H1 (cell line): Measurements from ENCODE around the gene FRMPD2. TPM values are rescaled to one million over a fixed set of nuclear protein-coding genes. Genes with fewer than 3 reads are reported as not detected.

ENCODE experiments used
- CTCF ChIA-PET: fragments of 300-600 bp; sonication (Branson Sonifier 250); formaldehyde crosslinking; loops from one replicate; lab custom pipeline; 2021; ENCODE audit not compliant: partially characterized antibody; lab: Charles Lee
- POLR2A ChIA-PET: fragments of 300-600 bp; sonication (Branson Sonifier 250); formaldehyde crosslinking; loops from one replicate; lab custom pipeline; 2021; ENCODE audit warnings: inconsistent platforms; ENCODE audit not compliant: partially characterized antibody; lab: Charles Lee
- DNase-seq, 2 experiments: peaks; one replicate each; pipeline versions ENCODE4 v3.0.0 to v3.0.0-alpha.2; 2010 to 2022; ENCODE audit warnings: low spot score in 2 of 2, low read depth in 1 of 2, mixed read lengths in 1 of 2
- FAIRE-seq: peaks from 2 replicates; lab custom pipeline; 2011; peaks lifted over from hg19 to GRCh38; lab: Jason Lieb, UNC
- H2AFZ ChIP-seq: 2 replicates; pipeline ENCODE4 v1.8.1; 2012; ENCODE audit warnings: low read length, inconsistent platforms
- H2AK5ac ChIP-seq: 2 replicates; pipeline ENCODE4 v1.6.1; 2013; ENCODE audit warnings: low read depth, low read length
- H2BK120ac ChIP-seq: replicated peaks from 2 replicates; pipeline ENCODE3; 2013; ENCODE audit warnings: low read depth, low read length, inconsistent platforms
- H2BK12ac ChIP-seq: 2 replicates; pipeline ENCODE4 v1.6.1; 2013; ENCODE audit warnings: low read depth, low read length
- H2BK15ac ChIP-seq: 2 replicates; pipeline ENCODE4 v1.6.1; 2013; ENCODE audit warnings: low read length
- H2BK20ac ChIP-seq: 2 replicates; pipeline ENCODE4 v1.6.1; 2013; ENCODE audit warnings: low read length
- H2BK5ac ChIP-seq: 2 replicates; pipeline ENCODE4 v1.6.1; 2013; ENCODE audit warnings: low read depth, low read length
- H3K14ac ChIP-seq: 2 replicates; pipeline ENCODE4 v1.6.1; 2013; ENCODE audit warnings: inconsistent platforms; ENCODE audit not compliant: insufficient read length
- H3K18ac ChIP-seq: 2 replicates; pipeline ENCODE4 v1.6.1; 2013; ENCODE audit warnings: low read length; ENCODE audit errors: extremely low read depth
- H3K23ac ChIP-seq: 2 replicates; pipeline ENCODE4 v1.6.1; 2013; ENCODE audit warnings: inconsistent platforms; ENCODE audit not compliant: insufficient read length
- H3K23me2 ChIP-seq: 2 replicates; pipeline ENCODE4 v1.6.1; 2013; ENCODE audit warnings: low read depth, low read length
- H3K27ac ChIP-seq: 2 replicates; pipeline ENCODE4 v1.6.1; 2011; ENCODE audit warnings: low read depth, low read length, inconsistent platforms
- H3K27me3 ChIP-seq, 4 experiments: replicated peaks in 1 of 4; 1 replicate in 1 of 4; 2 replicates in 3 of 4; pipeline versions ENCODE4 v1.6.1 to v1.8.1; 2011 to 2013; ENCODE audit warnings: low read length in 3 of 4, mild to moderate bottlenecking in 3 of 4, inconsistent platforms in 2 of 4, mixed read lengths in 2 of 4, moderate library complexity in 1 of 4; ENCODE audit not compliant: control insufficient read depth in 3 of 4, insufficient read depth in 3 of 4; ENCODE audit errors: extremely low read depth in 1 of 4
- H3K36me3 ChIP-seq, 4 experiments: 2 replicates each; pipeline versions ENCODE4 v1.6.1 to v1.8.1; 2011 to 2013; ENCODE audit warnings: mild to moderate bottlenecking in 4 of 4, low read length in 3 of 4, moderate library complexity in 2 of 4, control low read depth in 1 of 4, inconsistent platforms in 1 of 4; ENCODE audit not compliant: insufficient read depth in 4 of 4, control insufficient read depth in 2 of 4
- H3K4ac ChIP-seq: replicated peaks from 2 replicates; pipeline ENCODE3; 2013; ENCODE audit warnings: low read length, low read depth, mixed read lengths, inconsistent platforms; ENCODE audit not compliant: insufficient read length
- H3K4me1 ChIP-seq, 4 experiments: replicated peaks in 1 of 4; 1 replicate in 1 of 4; 2 replicates in 3 of 4; pipeline versions ENCODE4 v1.6.1 to v1.8.1; 2011 to 2013; ENCODE audit warnings: low read length in 3 of 4, inconsistent platforms in 2 of 4, mixed read lengths in 1 of 4; ENCODE audit not compliant: insufficient read depth in 4 of 4, control insufficient read depth in 3 of 4
- H3K4me2 ChIP-seq, 2 experiments: 2 replicates each; pipeline versions ENCODE4 v1.6.1 to v1.8.1; 2011 to 2013; ENCODE audit warnings: low read depth in 2 of 2, low read length in 2 of 2, control low read depth in 1 of 2, inconsistent platforms in 1 of 2, mild to moderate bottlenecking in 1 of 2; ENCODE audit not compliant: insufficient read depth in 1 of 2
- H3K4me3 ChIP-seq, 4 experiments: fragments of 200-600, 300-600 bp in 1 of 4; sonication (generic), shearing (Covaris generic), sonication (Bioruptor Twin) in 1 of 4; 2 replicates each; pipeline versions ENCODE4 v1.5.1 to v1.8.1; 2011 to 2016; ENCODE audit warnings: low read length in 4 of 4, low read depth in 3 of 4, control low read depth in 2 of 4, inconsistent platforms in 2 of 4, mild to moderate bottlenecking in 2 of 4, mixed read lengths in 1 of 4, moderate library complexity in 1 of 4; ENCODE audit not compliant: insufficient read depth in 2 of 4; ENCODE audit errors: extremely low read depth in 1 of 4
- H3K56ac ChIP-seq: replicated peaks from 2 replicates; pipeline ENCODE3; 2013; ENCODE audit warnings: low read depth, mild to moderate bottlenecking, mixed read lengths, low read length, inconsistent platforms; ENCODE audit not compliant: insufficient read length
- H3K79me1 ChIP-seq: 2 replicates; pipeline ENCODE4 v1.6.1; 2013; ENCODE audit warnings: low read depth, low read length, control low read depth
- H3K79me2 ChIP-seq, 2 experiments: 2 replicates each; pipeline versions ENCODE4 v1.6.1 to v1.8.1; 2012 to 2013; ENCODE audit warnings: low read length in 2 of 2, mild to moderate bottlenecking in 2 of 2, inconsistent platforms in 1 of 2; ENCODE audit not compliant: insufficient read depth in 2 of 2, control insufficient read depth in 1 of 2
- H3K9ac ChIP-seq, 4 experiments: replicated peaks in 1 of 4; 1 replicate in 1 of 4; 2 replicates in 3 of 4; pipeline versions ENCODE4 v1.6.1 to v1.8.1; 2011 to 2013; ENCODE audit warnings: low read depth in 3 of 4, low read length in 3 of 4, control low read depth in 2 of 4, mild to moderate bottlenecking in 2 of 4, moderate library complexity in 2 of 4, inconsistent platforms in 1 of 4; ENCODE audit errors: extremely low read depth in 1 of 4
- H3K9me3 ChIP-seq, 2 experiments: 2 replicates each; pipeline versions ENCODE4 v1.6.1 to v1.8.1; 2012 to 2013; ENCODE audit warnings: mild to moderate bottlenecking in 2 of 2, moderate library complexity in 2 of 2, control low read depth in 1 of 2, inconsistent platforms in 1 of 2, low read depth in 1 of 2, low read length in 1 of 2, mixed read lengths in 1 of 2; ENCODE audit not compliant: insufficient read depth in 2 of 2
- H4K20me1 ChIP-seq, 2 experiments: replicated peaks in 1 of 2; 2 replicates each; pipeline versions ENCODE3 to v1.8.1; 2011 to 2013; ENCODE audit warnings: inconsistent platforms in 2 of 2, low read length in 2 of 2, mild to moderate bottlenecking in 1 of 2; ENCODE audit not compliant: insufficient read depth in 2 of 2, control insufficient read depth in 1 of 2
- H4K5ac ChIP-seq: 2 replicates; pipeline ENCODE4 v1.6.1; 2013; ENCODE audit warnings: low read length, low read depth, mixed read lengths, inconsistent platforms; ENCODE audit not compliant: insufficient read length
- H4K8ac ChIP-seq: 2 replicates; pipeline ENCODE4 v1.8.0; 2013; ENCODE audit warnings: mild to moderate bottlenecking, moderate library complexity, low read length, inconsistent platforms; ENCODE audit not compliant: insufficient read depth; ENCODE audit errors: extremely low read depth
- H4K91ac ChIP-seq: replicated peaks from 2 replicates; pipeline ENCODE3; 2013; ENCODE audit warnings: low read length, mixed read lengths, inconsistent platforms; ENCODE audit not compliant: insufficient read length
- CBX5 ChIP-seq: fragments of 300-800, 300-1000 bp; sonication (generic); IDR thresholded peaks from 2 replicates; pipeline ENCODE4 v1.7.1; 2016; ENCODE audit warnings: antibody characterized with exemption, low read length, low read depth
- CBX8 ChIP-seq: fragments of 300-800, 300-1000 bp; sonication (generic); IDR thresholded peaks from 2 replicates; pipeline ENCODE4 v1.7.1; 2016; ENCODE audit warnings: low read depth, low read length, borderline replicate concordance
- CHD2 ChIP-seq: IDR thresholded peaks from 2 replicates; pipeline ENCODE4 v1.6.1; 2012; ENCODE audit warnings: low read length, improper control_type of control experiment
- GABPA ChIP-seq: IDR thresholded peaks from 2 replicates; pipeline ENCODE4 v1.6.1; 2011; ENCODE audit warnings: mild to moderate bottlenecking, low read length, moderate library complexity, borderline replicate concordance; ENCODE audit not compliant: insufficient read depth
- KDM1A ChIP-seq: fragments of 200-600, 300-600 bp; sonication (generic); IDR thresholded peaks from 2 replicates; pipeline ENCODE4 v1.7.1; 2016; ENCODE audit warnings: mild to moderate bottlenecking, low read length, borderline replicate concordance
- NANOG ChIP-seq: IDR thresholded peaks from 2 replicates; pipeline ENCODE4 v1.6.1; 2011; ENCODE audit warnings: low read length, low read depth, mild to moderate bottlenecking, inconsistent platforms; ENCODE audit not compliant: insufficient read depth, poor library complexity, severe bottlenecking
- POLR2AphosphoS5 ChIP-seq: IDR thresholded peaks from 2 replicates; pipeline ENCODE4 v1.6.1; 2011; ENCODE audit warnings: low read depth, low read length
- TAF7 ChIP-seq: optimal IDR thresholded peaks from 2 replicates; pipeline ENCODE3; 2011; ENCODE audit warnings: low read depth, mild to moderate bottlenecking, inconsistent platforms, low read length, moderate library complexity, borderline replicate concordance
- WGBS, 2 experiments: shearing (Covaris generic) in 1 of 2; methylation state at CpG; one replicate each; pipeline versions ENCODE4 v1.1.6 to v1.1.7; 2013 to 2015; ENCODE audit warnings: low lambda C conversion rate in 2 of 2, mixed read lengths in 2 of 2, inconsistent platforms in 1 of 2, low coverage in 1 of 2, missing lambda C conversion rate in 1 of 2; ENCODE audit not compliant: insufficient replicate concordance in 2 of 2, insufficient coverage in 1 of 2, insufficient read length in 1 of 2; ENCODE audit errors: extremely low coverage in 1 of 2, missing lambda C conversion rate in 1 of 2; 5-methylcytosine and 5-hydroxymethylcytosine counted together
- long read RNA-seq, 2 experiments: library from RNA in 1 of 2; library from capped mRNA in 1 of 2; stranded (forward); transcript quantifications; one replicate each; pipeline ENCODE4 v2.0.0, GENCODE V29; 2021; ENCODE audit warnings: inconsistent platforms in 1 of 2
- polyA minus RNA-seq, 3 experiments: library from RNA; depleted of rRNA, polyadenylated mRNA; stranded (reverse); fragments of >200 nt; gene quantifications; 1 replicate in 2 of 3; 2 replicates in 1 of 3; pipeline ENCODE4 v1.2.3, GENCODE V29; 2011
- polyA plus RNA-seq, 7 experiments: library from polyadenylated mRNA; depleted of rRNA in 3 of 7; stranded (reverse) in 5 of 7; unstranded in 2 of 7; fragments of >200 nt in 5 of 7; fragments of 200-250 nt in 2 of 7; gene quantifications; 1 replicate in 5 of 7; 2 replicates in 1 of 7; 4 replicates in 1 of 7; pipeline versions ENCODE4 v1.2.1 to v1.2.3, GENCODE V29; 2011 to 2013; ENCODE audit warnings: missing spikeins in 2 of 7, mixed read lengths in 2 of 7
- total RNA-seq: library from RNA; stranded (reverse); fragmentation: NEBNext Ultra II Directional; extraction: Animal tissue kit (Norgen Biotek cat#: 25700); gene quantifications from 2 replicates; pipeline ENCODE4 v1.2.1, GENCODE V29; 2021
- TF ChIP-seq, protein P1 (sequence below): IDR thresholded peaks from 2 replicates; pipeline ENCODE4 v1.6.1; 2012; ENCODE audit warnings: low read length, inconsistent platforms

The FRMPD2 gene
- total RNA-seq (0.07 and 0.10 TPM in 2 replicates), polyA plus RNA-seq (2011; rRNA removed) (0.20 and 0.47 TPM in 2 replicates), polyA minus RNA-seq (2011; rRNA and poly(A)+ RNA removed) (2.2 and 2.8 TPM in 2 replicates)
- 0.26 TPM for polyA plus RNA-seq (2011; cell fraction: cytosol; rRNA removed)
- 1.1 TPM for polyA plus RNA-seq (2011; cell fraction: nucleus; rRNA removed)
- 0.13 to 0.32 TPM (median 0.25 TPM) in 4 replicates for polyA plus RNA-seq (2012, experiment 1 of 2)
- not detected for polyA plus RNA-seq (2012, experiment 2 of 2)
- polyA plus RNA-seq (2013, experiment 1 of 2): 0.06 TPM
- 0.06 TPM for polyA plus RNA-seq (2013, experiment 2 of 2)
- 0.81 TPM for polyA minus RNA-seq (2011; cell fraction: cytosol; rRNA and poly(A)+ RNA removed)
- polyA minus RNA-seq (2011; cell fraction: nucleus; rRNA and poly(A)+ RNA removed): 6.4 TPM
- long read RNA-seq, experiment 1, partial matches to known transcripts: 0 of 1 reads
- long read RNA-seq, experiment 1, other reads (novel, unspliced or antisense): 1 of 1 reads
- long read RNA-seq, experiment 2, partial matches to known transcripts: 2 of 2 reads
- long read RNA-seq, experiment 2, other reads (novel, unspliced or antisense): 0 of 2 reads

GRCh38 chr10:48274636-48275035, at the start of gene FRMPD2:
Gene FRMPD2 (minus strand): TSS chr10:48274696. CDS start chr10:48274567, 129 bp downstream.
- Histone ChIP-seq H4K8ac (no peak within 1 kb of the TSS), H3K79me2 (no peaks in the 10 kb centered on the region), H4K5ac (no peak within 1 kb of the TSS), H2AK5ac (no peak within 1 kb of the TSS), H4K91ac (no peak within 1 kb of the TSS), H3K4me2 (no peak within 1 kb of the TSS), H2BK12ac (no peak within 1 kb of the TSS; the same call in 1 of the 2 replicates), H3K79me1 (no peaks in the 10 kb centered on the region), H3K4ac (no peak within 1 kb of the TSS), H3K56ac (no peak within 1 kb of the TSS), H2BK5ac (no peak within 1 kb of the TSS), H3K27me3 (no peaks in the 10 kb centered on the region), H2BK15ac (no peak within 1 kb of the TSS), H3K23me2 (peaks cover 2% of the 10 kb centered on the region; the same call in 1 of the 2 replicates), H3K9me3 (no peaks in the 10 kb centered on the region), H2BK20ac (no peak within 1 kb of the TSS), H3K9ac (no peak within 1 kb of the TSS), H3K4me1 (peaks cover 0 to 7% (median 1%) of the 10 kb centered on the region in 4 experiments; a peak in 2 of 7 replicates), H3K23ac (no peak within 1 kb of the TSS), H4K20me1 (no peaks in the 10 kb centered on the region), H2BK120ac (no peak within 1 kb of the TSS), H3K36me3 (no peaks in the 10 kb centered on the region), H3K14ac (no peak within 1 kb of the TSS), H3K27ac (no peak within 1 kb of the TSS; the same call in 1 of the 2 replicates), H3K4me3 (no peak within 1 kb of the TSS), H3K18ac (no peak within 1 kb of the TSS), H2AFZ (peak within 1 kb of the TSS; percentile 65)
- ChIA-PET CTCF (interaction anchor here (1.1 to 4.2 kb wide), 4 partner anchors 12 to 58 kb away, joined by 4 to 27 read pairs (median 4); no protein-coding TSS in a partner anchor), POLR2A (interaction anchor here (1.0 kb wide), 1 partner anchor 23 kb away, joined by 3 read pairs; no protein-coding TSS in a partner anchor)
- FAIRE-seq: no peak
- DNase-seq: no peak
- WGBS, 2 experiments: 83% methylated on average over 8 of the region's 8 CpGs; no CpG with 5 or more reads in 1 of the 2 experiments
- TF ChIP-seq POLR2AphosphoS5 (no peak), CBX8 (no peak), TAF7 (no peak), NANOG (no peak), CHD2 (no peak), GABPA (no peak), KDM1A (no peak), CBX5 (no peak)
- TF ChIP-seq, protein P1, sequence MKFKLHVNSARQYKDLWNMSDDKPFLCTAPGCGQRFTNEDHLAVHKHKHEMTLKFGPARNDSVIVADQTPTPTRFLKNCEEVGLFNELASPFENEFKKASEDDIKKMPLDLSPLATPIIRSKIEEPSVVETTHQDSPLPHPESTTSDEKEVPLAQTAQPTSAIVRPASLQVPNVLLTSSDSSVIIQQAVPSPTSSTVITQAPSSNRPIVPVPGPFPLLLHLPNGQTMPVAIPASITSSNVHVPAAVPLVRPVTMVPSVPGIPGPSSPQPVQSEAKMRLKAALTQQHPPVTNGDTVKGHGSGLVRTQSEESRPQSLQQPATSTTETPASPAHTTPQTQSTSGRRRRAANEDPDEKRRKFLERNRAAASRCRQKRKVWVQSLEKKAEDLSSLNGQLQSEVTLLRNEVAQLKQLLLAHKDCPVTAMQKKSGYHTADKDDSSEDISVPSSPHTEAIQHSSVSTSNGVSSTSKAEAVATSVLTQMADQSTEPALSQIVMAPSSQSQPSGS: no peak
